GM12878 (cell line): ENCODE data around the gene TMPRSS3. TPM values are rescaled to one million over a fixed set of nuclear protein-coding genes. Genes with fewer than 3 reads are reported as not detected.

Experiments
- ATAC-seq: fragments of 200-7000 bp; cut with Tn5 transposase; 3 replicates; pipeline ENCODE4 v1.9.1; 2020; ENCODE audit warnings: mild to moderate bottlenecking, moderate library complexity
- BruUV-seq: library from RNA; stranded (reverse); fragments of 400-500 nt; replicated peaks from 2 replicates; lab custom pipeline; 2021; lab: Mats Ljungman, UMichigan
- CTCF ChIA-PET: fragments of 300-600 bp; sonication (Branson Sonifier 250); formaldehyde crosslinking; extraction: SDS; loops from one replicate; lab custom pipeline; 2021; ENCODE audit warnings: inconsistent platforms; lab: Yijun Ruan, JAX
- POLR2A ChIA-PET: fragments of 350-600 bp; formaldehyde crosslinking; extraction: SDS; loops from one replicate; lab custom pipeline; 2021; ENCODE audit warnings: inconsistent platforms; lab: Charles Lee
- RAD21 ChIA-PET: fragments of 300-600 bp; sonication (Branson Sonifier 250); formaldehyde crosslinking; loops from one replicate; lab custom pipeline; 2023; ENCODE audit warnings: antibody characterized with exemption; ENCODE audit not compliant: unreplicated experiment; lab: Charles Lee
- SMC1A ChIA-PET: fragments of 300-600 bp; sonication (Branson Sonifier 250); formaldehyde crosslinking; loops from one replicate; lab custom pipeline; 2023; ENCODE audit not compliant: unreplicated experiment, uncharacterized antibody; lab: Charles Lee
- DNase-seq: peaks from one replicate; pipeline ENCODE4 v3.0.0-alpha.2; 2011; ENCODE audit warnings: low read depth, low spot score
- FAIRE-seq: peaks from 3 replicates; lab custom pipeline; 2011; peaks lifted over from hg19 to GRCh38; lab: Jason Lieb, UNC
- H2AFZ ChIP-seq: 2 replicates; pipeline ENCODE4 v1.6.0; 2011; ENCODE audit warnings: low read depth, low read length, control low read depth; ENCODE audit not compliant: control insufficient read depth
- H3K27ac ChIP-seq: 2 replicates; pipeline ENCODE4 v1.5.1; 2011; ENCODE audit warnings: control low read depth; ENCODE audit not compliant: control insufficient read depth, insufficient read depth
- H3K27me3 ChIP-seq, 2 experiments: replicated peaks in 1 of 2; 2 replicates each; pipeline versions ENCODE4 v1.6.0 to v1.6.1; 2011; ENCODE audit warnings: low read length in 1 of 2; ENCODE audit not compliant: control insufficient read depth in 2 of 2, insufficient read depth in 2 of 2
- H3K36me3 ChIP-seq, 2 experiments: 2 replicates each; pipeline ENCODE4 v1.5.1; 2011; ENCODE audit warnings: low read length in 1 of 2; ENCODE audit not compliant: control insufficient read depth in 2 of 2, insufficient read depth in 2 of 2
- H3K4me1 ChIP-seq: 2 replicates; pipeline ENCODE4 v1.6.1; 2011; ENCODE audit warnings: mild to moderate bottlenecking, low read length, moderate library complexity, mixed read lengths; ENCODE audit not compliant: control insufficient read depth, insufficient read depth
- H3K4me2 ChIP-seq: 2 replicates; pipeline ENCODE4 v1.6.0; 2011; ENCODE audit warnings: control low read depth; ENCODE audit not compliant: control insufficient read depth, insufficient read depth
- H3K4me3 ChIP-seq: fragments of 200-600 bp; sonication (generic); 2 replicates; pipeline ENCODE4 v1.5.1; 2016
- H3K79me2 ChIP-seq: 2 replicates; pipeline ENCODE4 v1.6.0; 2011; ENCODE audit warnings: low read length; ENCODE audit not compliant: control insufficient read depth, insufficient read depth
- H3K9ac ChIP-seq: 2 replicates; pipeline ENCODE4 v1.8.0; 2011; ENCODE audit warnings: low read length, control low read depth, mixed read lengths; ENCODE audit not compliant: control insufficient read depth, insufficient read depth
- H3K9me3 ChIP-seq: replicated peaks from 3 replicates; pipeline ENCODE4 v1.5.1; 2011; ENCODE audit warnings: mild to moderate bottlenecking, low read length; ENCODE audit not compliant: control insufficient read depth, insufficient read depth
- H4K20me1 ChIP-seq: 2 replicates; pipeline ENCODE4 v1.6.0; 2011; ENCODE audit not compliant: control insufficient read depth, insufficient read depth
- BCL11A ChIP-seq: IDR thresholded peaks from 2 replicates; pipeline ENCODE4 v1.6.1; 2011; ENCODE audit warnings: low read depth, low read length
- BMI1 ChIP-seq: fragments of 450-650 bp; IDR thresholded peaks from 2 replicates; pipeline ENCODE4 v1.6.1; 2016; ENCODE audit warnings: mild to moderate bottlenecking, moderate library complexity, borderline replicate concordance
- CEBPB ChIP-seq, 2 experiments: fragments of 150-350 bp in 1 of 2; IDR thresholded peaks; 2 replicates each; pipeline ENCODE4 v1.6.1; 2012 to 2014; ENCODE audit warnings: low read depth in 2 of 2, low read length in 2 of 2, borderline replicate concordance in 1 of 2, inconsistent platforms in 1 of 2
- DPF2 ChIP-seq: fragments of 450-650 bp; IDR thresholded peaks from 2 replicates; pipeline ENCODE4 v1.6.1; 2017; ENCODE audit warnings: mild to moderate bottlenecking
- GATAD2B ChIP-seq: fragments of 450-650 bp; conservative IDR thresholded peaks from 2 replicates; pipeline ENCODE4 v1.6.1; 2017; ENCODE audit warnings: low read depth, mild to moderate bottlenecking, moderate library complexity
- NFYA ChIP-seq: IDR thresholded peaks from 2 replicates; pipeline ENCODE4 v1.6.1; 2011; ENCODE audit warnings: low read depth, mild to moderate bottlenecking, low read length, improper control_type of control experiment, borderline replicate concordance
- SREBF1 ChIP-seq: IDR thresholded peaks from 2 replicates; pipeline ENCODE4 v1.6.1; 2012; ENCODE audit warnings: mild to moderate bottlenecking, low read length
- STAT3 ChIP-seq: IDR thresholded peaks from 2 replicates; pipeline ENCODE4 v1.6.1; 2011; ENCODE audit warnings: low read depth, low read length, improper control_type of control experiment
- TCF3 ChIP-seq: IDR thresholded peaks from 2 replicates; pipeline ENCODE4 v1.6.1; 2012; ENCODE audit warnings: low read depth, mild to moderate bottlenecking, low read length, borderline replicate concordance; ENCODE audit not compliant: insufficient read depth
- ZSCAN29 ChIP-seq: fragments of 450-650 bp; IDR thresholded peaks from 2 replicates; pipeline ENCODE4 v1.6.1; 2017; ENCODE audit warnings: mild to moderate bottlenecking, moderate library complexity
- WGBS: methylation state at CpG from one replicate; pipeline ENCODE4 v1.1.6; 2016; ENCODE audit warnings: low lambda C conversion rate; ENCODE audit not compliant: insufficient replicate concordance, insufficient coverage; ENCODE audit errors: missing lambda C conversion rate; 5-methylcytosine and 5-hydroxymethylcytosine counted together
- in situ Hi-C: fragments of 300-500 bp; cut with MboI; formaldehyde crosslinking; loops from 9 replicates; pipeline ENCODE4 v1.14.3; 2018; ENCODE audit warnings: mixed read lengths
- intact Hi-C: fragments of 100-400 bp; cut with micrococcal nuclease; formaldehyde crosslinking; loops from one replicate; pipeline ENCODE4 v1.14.2; 2022; ENCODE audit not compliant: unreplicated experiment
- polyA plus RNA-seq, 11 experiments: library from polyadenylated mRNA; depleted of rRNA in 4 of 11; unstranded in 6 of 11; stranded (reverse) in 5 of 11; fragments of >200 nt; fragmentation: Nextera tagmentation in 4 of 11; fragmentation: Illumina TruSeq in 1 of 11; extraction: Ambion mirVana in 4 of 11; extraction: Trizol in 1 of 11; gene quantifications; 1 replicate in 1 of 11; 2 replicates in 10 of 11; pipeline versions ENCODE4 v1.2.1 to v1.2.3, GENCODE V29; 2011 to 2016; ENCODE audit warnings: inconsistent platforms in 2 of 11, missing spikeins in 2 of 11, low read depth in 1 of 11
- total RNA-seq, 4 experiments: library from RNA; depleted of rRNA in 3 of 4; stranded (reverse); fragments of >200 nt in 3 of 4; fragmentation: Illumina TruSeq in 1 of 4; extraction: Trizol in 1 of 4; gene quantifications; 2 replicates each; pipeline versions ENCODE4 v1.2.1 to v1.2.3, GENCODE V29; 2013 to 2021

TMPRSS3 gene
- total and polyA plus RNA-seq, 10 of the 15 experiments (the other 5 are each of a cell fraction or from before 2014, with no cell fraction given): 0.51 to 1.5 (median 0.82) TPM; not detected in 1

- TF ChIP-seq DPF2 (no peak), ZSCAN29 (no peak), NFYA (no peak), GATAD2B (no peak), STAT3 (no peak), BCL11A (no peak), BMI1 (no peak)
- TF ChIP-seq, all 136 proteins: peak for 0
Measured at GRCh38 chr21:42374864-42375499, 20.9 kb downstream of the TMPRSS3 start (continued).

GRCh38 chr21:42374457-42374856, 21.4 kb downstream of the TMPRSS3 start:
- POLR2A ChIA-PET: no interaction called here
- RAD21 ChIA-PET: interaction anchor here (1.1 to 1.5 kb wide), 3 partner anchors 18 to 69 kb away, joined by 3 read pairs; no protein-coding TSS in a partner anchor
- BruUV-seq: no TSS peak
- DNase-seq (no peak), ATAC-seq (no peak), FAIRE-seq (no peak)
- WGBS: 55% methylated on average over 7 of the region's 7 CpGs
- no peak overlapping the region for H3K4me3 ChIP-seq
- no peaks in the 10 kb centered on the region for H3K36me3 ChIP-seq
- no peak overlapping the region for H3K9ac ChIP-seq
- H4K20me1 ChIP-seq: no peaks in the 10 kb centered on the region
- intact Hi-C loops: no loop called here
- no peaks in the 10 kb centered on the region for H3K9me3 ChIP-seq
- H3K79me2 ChIP-seq: no peaks in the 10 kb centered on the region
- TF ChIP-seq CEBPB (IDR thresholded peaks at IDR 0.05; ENCODE audit: borderline replicate concordance in 1 of 2, low read depth in 2 of 2, low read length in 2 of 2) (no peak), SREBF1 (no peak), TCF3 (no peak)
- no peak overlapping the region for H2AFZ ChIP-seq
- SMC1A ChIA-PET: no interaction called here
- no peaks in the 10 kb centered on the region for H3K4me1 ChIP-seq
- CTCF ChIA-PET: no interaction called here
- no peak overlapping the region for H3K4me2 ChIP-seq
- in situ Hi-C loops: no loop called here
- H3K27ac ChIP-seq: no peak overlapping the region
- H3K27me3 ChIP-seq: no peaks in the 10 kb centered on the region
